Measurements from ENCODE around the gene TTLL4.

GRCh38 chr2:218711550-218711929 is 905 bp downstream of the TTLL4 start:
- TF ChIP-seq EZH2 (IDR thresholded peaks at IDR 0.05), result no peak
- TF ChIP-seq POLR2AphosphoS5 (IDR thresholded peaks at IDR 0.05; ENCODE audit: borderline replicate concordance, low read depth, low read length), result no peak

Data from SK-N-MC (cell line).